ENCODE measurements around the gene ZNF267. TPM values are rescaled to one million over a fixed set of nuclear protein-coding genes. Genes with fewer than 3 reads are reported as not detected.

ZNF267 gene
- total and polyA plus RNA-seq, 8 donors = 9.5 to 30.8 (median 11.6) TPM

DNA sequence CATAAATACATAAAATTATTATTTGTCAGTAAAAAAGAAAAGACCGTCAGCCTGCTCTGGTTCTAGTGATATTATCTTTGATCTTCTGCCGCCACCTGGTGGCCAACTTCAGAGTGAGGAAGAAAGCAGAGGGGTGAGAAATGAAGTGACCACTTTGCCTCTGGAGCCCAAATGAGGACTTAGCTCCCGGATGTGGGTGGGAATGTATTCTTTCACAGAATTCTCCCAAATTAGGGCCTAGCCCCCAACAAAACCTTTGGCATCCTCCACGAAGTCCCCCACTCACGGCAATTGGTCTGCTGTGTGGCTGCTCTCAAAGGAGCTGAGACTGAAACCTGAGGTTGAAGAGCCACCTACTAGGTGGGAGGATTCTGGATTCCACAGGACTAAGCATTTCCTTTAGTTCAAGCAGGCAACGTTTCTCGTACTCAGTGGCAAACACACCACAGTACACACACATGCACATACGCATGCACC lies 4.9 kb upstream of the ZNF267 start:
- intact Hi-C loops (cut with DNase I) = loop anchor here in 1 of 2 donors (10.0 kb wide), 1 partner anchor 884 kb away; the partner anchor contains the start of gene HSD3B7

DNA sequence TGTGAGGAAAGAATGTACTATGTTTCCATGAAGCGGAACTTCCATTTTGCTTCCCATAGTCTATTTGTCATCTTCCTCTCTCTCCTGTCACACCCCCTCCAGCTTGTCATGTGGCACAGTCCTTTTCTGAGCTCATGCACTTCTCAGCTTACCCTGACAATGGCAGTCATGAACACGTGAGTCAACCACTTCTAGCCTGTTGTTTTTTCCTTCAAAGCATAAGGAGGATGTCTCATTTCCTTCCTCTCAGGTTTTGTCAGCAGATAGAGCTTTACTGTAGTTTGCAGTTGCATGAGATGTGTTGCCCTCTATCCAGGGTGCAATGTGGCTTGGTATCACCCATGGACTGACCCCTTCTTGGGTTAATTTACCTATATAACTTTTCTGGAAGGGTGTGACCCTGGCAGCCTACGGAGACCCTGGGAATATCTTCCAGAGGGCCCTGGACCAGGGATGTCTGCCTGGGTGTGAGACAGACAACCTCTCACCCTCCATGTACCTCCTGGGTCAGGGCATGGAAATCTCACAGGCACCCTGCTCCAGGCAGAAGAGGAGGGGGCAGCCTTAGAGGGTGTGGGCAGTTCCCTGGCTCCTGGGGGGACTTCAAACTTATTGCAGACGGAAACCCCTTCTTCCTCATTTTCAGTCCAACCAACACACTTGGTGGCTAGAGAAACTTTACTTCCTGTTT lies 4.0 kb upstream of the ZNF267 start:
- no peaks in the 10 kb centered on the region for H3K27me3 ChIP-seq
- peak overlapping the region; percentile 81 to 96 for H3K27ac ChIP-seq
- intact Hi-C loops (cut with DNase I) = loop anchor here in 1 of 2 donors (10.0 kb wide), 1 partner anchor 885 kb away; the partner anchor contains the start of gene HSD3B7
- peaks cover 10 to 56% of the 10 kb centered on the region in 2 donors for H3K4me1 ChIP-seq
- H3K4me3 ChIP-seq = peak overlapping the region in 1 of 2 donors; percentile 16
- DNase-seq (peak in 2 of 4 donors; percentile 37 to 84), ATAC-seq (peak; percentile 73)
- no peaks in the 10 kb centered on the region for H3K36me3 ChIP-seq
- TF ChIP-seq CTCF (IDR thresholded peaks at IDR 0.05) = no peak
- H3K9me3 ChIP-seq = no peaks in the 10 kb centered on the region

More for the DNA sequence above, 4.9 kb upstream of the ZNF267 start:
- H3K9me3 ChIP-seq = no peaks in the 10 kb centered on the region
- H3K36me3 ChIP-seq = no peaks in the 10 kb centered on the region
- peak in 3 of 4 donors; percentile 73 to 83 (median 74) for DNase-seq
- H3K27ac ChIP-seq = peak overlapping the region; percentile 59 to 96
- peak; percentile 80 to 94 for TF ChIP-seq CTCF (IDR thresholded peaks at IDR 0.05)
- no peaks in the 10 kb centered on the region for H3K27me3 ChIP-seq
- peak overlapping the region in 1 of 2 donors; percentile 16 for H3K4me3 ChIP-seq
- peaks cover 10 to 52% of the 10 kb centered on the region in 2 donors for H3K4me1 ChIP-seq
- ATAC-seq = peak; percentile 77

DNA sequence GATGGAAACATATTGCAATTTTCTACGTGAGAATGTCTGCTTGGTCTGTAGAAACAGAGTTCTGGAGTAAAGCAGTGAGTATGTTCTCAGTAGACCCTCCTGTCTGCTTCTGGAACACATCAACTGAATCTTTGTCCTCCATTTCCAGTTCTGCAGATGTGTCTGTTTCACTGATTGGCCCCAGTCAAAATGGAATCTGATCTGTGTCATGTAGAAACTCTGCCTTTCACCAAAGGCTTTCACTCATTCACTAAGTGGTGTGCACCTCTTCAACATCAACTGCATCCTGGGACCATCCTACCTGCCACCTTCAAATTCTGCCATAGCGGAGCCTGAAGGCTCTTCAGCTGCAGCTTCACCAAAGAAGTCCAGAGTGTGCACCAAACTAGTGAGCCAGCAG lies 2.8 kb upstream of the ZNF267 start:
- intact Hi-C loops (cut with DNase I) = no loop called here
- DNase-seq (no peak), ATAC-seq (no peak)
- no peaks in the 10 kb centered on the region for H3K27me3 ChIP-seq
- no peaks in the 10 kb centered on the region for H3K9me3 ChIP-seq
- H3K36me3 ChIP-seq = peaks cover 0 to 4% of the 10 kb centered on the region in 2 donors
- peaks cover 10 to 67% of the 10 kb centered on the region in 2 donors for H3K4me1 ChIP-seq
- H3K4me3 ChIP-seq = no peak overlapping the region
- H3K27ac ChIP-seq = peak overlapping the region; percentile 81 to 96
- TF ChIP-seq CTCF (IDR thresholded peaks at IDR 0.05) = no peak

DNA sequence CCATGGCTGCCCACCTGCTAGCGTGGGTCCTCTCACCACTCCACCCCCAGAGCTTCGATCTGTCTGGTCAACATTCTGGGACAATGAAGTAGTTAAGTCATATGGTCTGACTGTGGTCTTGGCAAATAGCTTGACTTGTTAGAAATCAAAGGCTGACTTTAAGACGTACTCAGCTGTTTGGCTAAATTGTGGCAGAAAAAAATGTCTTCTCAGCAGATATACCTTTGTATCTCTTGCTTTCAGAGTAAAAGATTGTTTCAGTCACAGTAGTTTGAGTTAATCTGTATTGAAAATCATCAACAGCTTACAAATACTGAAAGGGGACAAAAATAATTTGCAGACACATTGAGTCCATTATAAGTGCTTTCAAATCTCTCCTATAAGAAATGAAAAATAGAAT lies 2.1 kb upstream of the ZNF267 start:
- Histone ChIP-seq H3K4me1 (peaks cover 10 to 74% of the 10 kb centered on the region in 2 donors), H3K36me3 (peaks cover 0 to 4% of the 10 kb centered on the region in 2 donors), H3K27me3 (no peaks in the 10 kb centered on the region), H3K9me3 (no peaks in the 10 kb centered on the region), H3K4me3 (no peak overlapping the region), H3K27ac (no peak overlapping the region)
- DNase-seq (no peak), ATAC-seq (no peak)
- intact Hi-C loops (cut with DNase I) = no loop called here
- no peak for TF ChIP-seq CTCF (IDR thresholded peaks at IDR 0.05)

DNA sequence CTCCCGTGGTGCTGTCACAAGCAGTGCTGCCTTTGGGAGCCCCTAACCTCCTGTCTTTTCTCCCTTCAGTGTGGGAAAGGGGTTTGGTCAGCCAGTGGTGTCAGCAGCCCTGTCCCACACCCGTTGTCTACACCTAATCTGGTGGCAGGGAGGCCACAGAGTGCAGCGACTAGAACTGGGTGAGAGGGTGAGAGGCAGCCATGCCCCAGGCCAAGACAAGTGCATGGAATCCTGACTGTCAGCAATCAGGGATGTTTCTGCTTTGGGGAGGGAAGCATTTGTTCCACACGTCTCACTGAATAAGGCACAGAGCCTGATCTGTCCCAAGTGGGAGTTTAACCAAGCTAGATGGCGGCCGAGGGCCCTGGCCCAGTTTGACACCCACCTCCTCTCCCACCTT lies 1.4 kb upstream of the ZNF267 start:
- no peak for TF ChIP-seq CTCF (IDR thresholded peaks at IDR 0.05)
- Histone ChIP-seq H3K4me1 (peaks cover 10 to 81% of the 10 kb centered on the region in 2 donors), H3K36me3 (peaks cover 0 to 4% of the 10 kb centered on the region in 2 donors), H3K4me3 (no peak overlapping the region), H3K9me3 (no peaks in the 10 kb centered on the region), H3K27ac (peak overlapping the region in 1 of 2 donors; percentile 11), H3K27me3 (no peaks in the 10 kb centered on the region)
- no peak for DNase-seq
- intact Hi-C loops (cut with DNase I) = no loop called here
- ATAC-seq = no peak

Data from left lung (tissue), 10 donors.